Measurements from ENCODE around the gene TSC22D4.
"Not testable (repeated sequence)": the region's sequence is repeated elsewhere in the genome, so short reads cannot be mapped to it uniquely, and the experiment has no call there.

Gene TSC22D4

GRCh38 chr7:100441641-100442535 is 37.1 kb downstream of the TSC22D4 start:
- no peak for DNase-seq

DNA sequence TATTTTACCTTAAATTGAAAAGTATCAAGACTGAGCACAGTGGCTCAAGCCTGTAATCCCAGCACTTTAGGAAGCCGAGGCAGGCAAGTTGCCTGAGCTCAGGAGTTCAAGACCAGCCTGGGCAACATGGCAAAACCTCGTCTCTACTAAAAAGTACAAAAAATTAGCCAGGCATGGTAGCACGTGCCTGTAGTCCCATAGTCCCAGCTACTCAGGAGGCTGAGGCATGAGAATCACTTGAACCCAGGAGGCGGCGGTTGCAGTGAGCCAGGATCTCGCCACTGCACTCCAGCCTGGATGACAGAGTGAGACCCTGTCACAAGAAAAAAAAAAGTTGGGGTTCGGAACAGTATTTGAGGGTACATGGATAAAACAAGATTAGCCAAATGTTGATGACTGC is 39.8 kb downstream of the TSC22D4 start:
- DNase-seq = not testable (repeated sequence)

GRCh38 chr7:100438731-100439130 is 40.3 kb downstream of the TSC22D4 start:
- not testable (repeated sequence) for DNase-seq

DNA sequence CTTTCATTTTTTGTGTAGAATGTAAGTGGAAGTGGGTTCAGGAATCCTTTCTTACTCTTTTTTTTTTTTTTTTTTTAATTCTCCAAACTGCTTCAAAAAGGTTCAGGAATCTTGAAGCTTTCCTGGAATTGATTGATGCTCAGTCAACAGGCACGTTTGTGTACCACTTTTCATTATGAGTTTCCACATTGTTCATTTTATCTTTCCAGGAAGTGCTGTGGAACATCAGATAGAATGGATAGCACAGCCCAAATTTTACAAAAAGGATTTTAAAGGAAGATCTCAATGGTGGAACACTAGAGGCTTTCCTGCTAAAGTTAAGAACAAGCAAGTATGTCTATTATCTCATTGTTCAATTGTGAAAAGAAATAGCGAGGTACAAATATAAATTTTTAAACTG is 40.8 kb downstream of the TSC22D4 start:
- no peak for DNase-seq

DNA sequence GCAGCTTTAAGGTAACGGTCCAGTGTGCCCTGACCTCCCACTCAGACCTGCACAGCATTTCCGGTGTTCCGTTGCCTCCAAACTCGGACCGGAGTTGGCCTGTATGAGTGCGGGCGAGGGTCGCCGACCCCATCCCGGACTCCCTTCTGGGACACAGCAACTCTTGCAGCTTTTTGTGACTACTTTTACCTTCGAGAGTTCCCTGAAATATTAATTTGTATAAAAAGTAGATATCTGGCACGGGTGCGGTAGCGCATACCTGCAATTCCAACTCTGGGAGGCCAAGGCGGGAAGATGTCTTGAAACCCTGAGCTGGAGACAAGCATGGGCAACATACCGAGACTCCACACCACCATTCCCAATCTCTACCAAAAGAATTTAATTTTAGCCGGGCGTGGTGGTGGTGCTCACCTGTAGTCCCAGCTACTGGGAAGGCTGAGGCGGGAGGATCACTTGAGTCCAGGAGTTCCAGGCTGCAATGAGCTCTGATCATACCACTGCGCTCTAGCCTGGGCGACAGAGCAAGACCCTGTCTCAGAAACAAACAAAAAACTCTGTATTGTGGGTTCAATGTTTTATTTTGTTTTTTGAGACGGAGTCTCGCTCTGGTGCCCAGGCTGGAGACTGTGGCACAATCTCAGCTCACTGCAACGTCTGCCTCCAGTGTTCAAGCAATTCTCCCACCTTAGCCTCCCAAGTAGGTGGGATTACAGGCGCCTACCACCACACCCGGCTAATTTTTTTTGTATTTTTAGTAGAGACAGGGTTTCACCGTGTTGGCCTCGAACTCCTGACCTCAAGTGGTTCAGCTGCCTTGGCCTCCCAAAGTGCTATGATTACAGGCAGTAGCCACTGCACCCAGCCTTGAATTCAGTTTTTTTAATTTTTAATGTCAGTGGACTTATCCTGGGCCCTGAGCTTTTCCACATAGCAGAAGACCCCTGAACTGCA is 41.6 kb downstream of the TSC22D4 start:
- DNase-seq = no peak

- DNase-seq = peak; percentile 79
These were observed 43.4 kb downstream of the TSC22D4 start for GRCh38 chr7:100435401-100436304.

DNA sequence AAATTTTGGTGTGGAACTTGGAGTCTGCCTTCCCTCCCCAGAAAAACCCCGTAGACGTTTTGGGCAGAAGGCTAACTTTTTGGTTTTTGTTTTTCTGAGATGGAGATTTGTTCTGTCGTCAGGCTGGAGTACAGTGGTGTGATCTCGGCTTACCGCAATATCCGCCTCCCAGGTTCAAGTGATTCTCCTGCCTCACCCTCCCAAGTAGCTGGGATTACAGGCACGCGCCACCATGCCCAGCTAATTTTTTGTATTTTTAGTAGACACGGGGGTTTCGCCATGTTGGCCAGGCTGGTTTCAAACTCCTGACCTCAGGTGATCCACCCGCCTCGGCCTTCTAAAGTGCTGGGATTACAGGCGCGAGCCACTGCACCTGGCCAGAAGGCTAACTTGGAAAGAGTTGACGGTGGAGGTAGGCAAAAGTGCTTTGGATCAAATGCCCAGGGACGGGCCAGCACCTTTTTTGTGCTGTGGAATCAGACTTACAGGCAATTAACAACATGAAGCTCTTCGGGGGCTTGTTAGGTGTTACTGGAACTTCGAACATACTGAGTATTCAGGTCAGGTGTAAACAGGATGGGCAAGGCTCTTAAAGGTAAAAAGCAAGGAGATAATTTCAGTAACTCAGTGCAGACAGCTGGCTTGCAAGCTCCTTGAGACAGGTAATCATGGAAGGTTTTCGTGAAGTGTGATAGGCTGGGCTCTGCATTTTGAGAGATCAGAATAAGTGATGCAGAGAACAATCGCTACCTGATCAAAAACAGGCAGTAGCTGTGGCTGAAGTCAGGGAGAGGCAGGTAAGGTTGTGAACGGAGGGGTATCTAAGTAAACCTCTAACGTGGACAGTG is 44.5 kb downstream of the TSC22D4 start:
- DNase-seq = peak; percentile 57

- peak; percentile 54 for DNase-seq
These were observed 45.3 kb downstream of the TSC22D4 start for GRCh38 chr7:100433592-100434296.

DNA sequence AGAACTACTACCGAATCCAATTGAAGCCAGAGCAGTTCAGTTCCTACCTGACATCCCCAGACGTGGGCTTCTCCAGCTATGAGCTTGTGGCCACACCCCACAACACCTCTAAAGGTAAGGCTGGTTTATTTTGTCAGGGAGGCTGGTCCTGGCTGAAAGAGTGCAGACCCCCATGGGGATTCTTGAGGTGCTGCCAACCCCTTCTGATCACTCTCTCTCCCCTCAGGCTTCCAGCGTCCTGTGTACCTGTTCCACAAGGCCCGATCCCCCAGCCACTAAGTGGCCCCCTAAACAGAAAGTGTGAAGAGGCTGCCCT is 45.8 kb downstream of the TSC22D4 start:
- DNase-seq = no peak

GRCh38 chr7:100432621-100433275 is 46.3 kb downstream of the TSC22D4 start:
- no peak for DNase-seq

GRCh38 chr7:100432053-100432452 is 47.0 kb downstream of the TSC22D4 start:
- no peak for DNase-seq

- DNase-seq = no peak
These were observed 47.7 kb downstream of the TSC22D4 start for GRCh38 chr7:100431286-100431735.

DNA sequence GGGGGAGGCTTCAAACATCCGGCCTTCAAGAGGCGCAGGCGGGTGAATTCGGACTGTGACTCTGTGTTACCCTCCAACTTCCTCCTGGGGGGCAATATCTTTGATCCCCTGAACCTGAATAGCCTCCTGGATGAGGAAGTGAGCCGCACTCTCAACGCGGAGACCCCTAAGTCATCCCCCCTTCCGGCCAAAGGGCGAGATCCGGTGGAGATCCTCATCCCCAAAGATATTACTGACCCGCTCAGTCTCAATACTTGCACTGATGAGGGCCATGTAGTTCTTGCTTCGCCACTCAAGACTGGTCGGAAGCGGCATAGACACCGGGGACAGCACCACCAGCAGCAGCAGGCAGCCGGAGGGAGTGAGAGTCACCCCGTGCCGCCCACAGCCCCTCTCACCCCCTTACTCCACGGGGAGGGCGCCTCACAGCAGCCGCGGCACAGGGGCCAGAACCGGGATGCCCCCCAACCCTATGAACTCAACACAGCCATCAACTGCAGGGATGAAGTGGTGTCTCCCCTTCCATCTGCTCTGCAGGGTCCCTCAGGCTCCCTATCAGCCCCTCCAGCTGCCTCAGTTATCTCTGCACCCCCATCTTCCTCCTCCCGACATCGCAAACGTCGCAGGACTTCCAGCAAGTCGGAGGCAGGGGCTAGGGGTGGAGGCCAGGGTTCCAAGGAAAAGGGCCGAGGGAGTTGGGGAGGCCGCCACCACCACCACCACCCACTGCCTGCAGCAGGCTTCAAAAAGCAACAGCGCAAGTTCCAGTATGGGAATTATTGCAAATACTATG is 48.3 kb downstream of the TSC22D4 start:
- peak; percentile 75 for DNase-seq

GRCh38 chr7:100429637-100430492 is 49.1 kb downstream of the TSC22D4 start, which contains the start of gene MEPCE:
Gene MEPCE (plus strand): TSS chr7:100429831. CDS start chr7:100430019, 188 bp downstream.
- DNase-seq = peak; percentile 99

- peak; percentile 100 for DNase-seq
These were observed 49.9 kb downstream of the TSC22D4 start for GRCh38 chr7:100428967-100429636.

DNA sequence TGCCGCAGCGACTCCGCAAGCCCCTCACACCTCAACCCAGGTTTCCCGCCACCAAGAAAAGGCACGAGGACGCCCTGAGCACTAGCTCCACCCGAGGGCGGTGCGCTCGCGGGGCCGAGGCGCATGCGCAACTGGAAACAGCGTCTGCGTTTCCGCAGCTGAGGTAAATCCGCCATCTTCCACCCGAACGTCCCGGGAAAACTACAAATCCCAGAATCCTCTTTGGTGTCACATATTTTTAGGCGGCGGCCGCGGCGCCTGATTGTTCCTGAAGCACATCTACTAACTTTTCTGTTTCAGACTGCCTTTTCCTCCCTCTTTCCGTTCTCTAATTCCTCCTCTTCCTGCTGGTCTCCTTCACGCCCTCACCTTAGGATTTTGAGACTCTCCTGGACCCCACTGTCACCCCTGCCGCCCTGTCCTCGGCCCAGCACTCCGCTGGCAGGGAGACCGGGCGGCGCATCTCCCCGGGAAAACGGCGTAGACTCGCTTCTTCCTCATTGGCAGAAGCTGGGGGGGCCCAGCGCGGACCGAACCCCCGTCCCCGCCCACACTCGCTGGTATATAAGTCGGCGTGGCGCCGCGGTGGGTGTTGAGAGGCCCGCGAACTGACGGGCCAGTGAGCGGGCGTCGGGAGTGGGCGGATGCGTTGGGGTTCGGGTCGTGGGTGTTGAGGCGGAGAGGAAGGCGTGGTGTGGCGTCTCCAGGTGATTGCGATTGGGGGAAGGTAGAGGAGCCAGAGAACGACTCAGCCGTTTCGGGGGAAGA is 50.6 kb downstream of the TSC22D4 start, which contains the start of gene ZCWPW1:
TSS of gene ZCWPW1 (minus strand) at position 505 of the 768 bp plus-strand sequence. CDS start 8,054 bp downstream, outside the sequence.
- peak; percentile 99 for DNase-seq

DNA sequence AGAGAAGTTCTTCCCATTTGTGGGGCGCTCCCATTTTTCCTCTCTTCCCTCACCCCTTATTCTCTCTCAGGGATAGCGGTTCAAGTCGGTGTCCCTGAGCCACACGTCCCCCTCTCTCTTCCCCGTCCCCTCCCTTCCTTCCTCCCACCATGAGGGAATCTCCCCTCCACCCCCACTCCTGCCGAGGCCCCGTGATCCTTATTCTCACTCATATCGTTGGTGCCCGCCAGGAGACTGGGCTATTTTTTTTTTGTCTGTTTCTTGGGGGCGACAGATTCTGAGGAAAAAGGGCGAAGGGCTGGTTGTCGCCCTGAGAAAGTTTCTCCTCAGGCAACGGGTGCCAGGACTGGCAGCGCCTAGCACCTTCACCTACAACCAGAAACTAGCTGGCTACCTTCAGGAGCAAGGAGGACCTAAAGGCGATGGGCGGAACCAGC is 51.2 kb downstream of the TSC22D4 start:
- DNase-seq = no peak

All from activated CD8-positive, alpha-beta memory T cell treated with anti-CD3 and anti-CD28 coated beads for 24 hours (primary cell).